Loucy (cell line): ENCODE data around the gene PCGF2.

Source experiments
- H2AFZ ChIP-seq: fragments of 200-600 bp; sonication (generic); 2 replicates; pipeline ENCODE4 v1.6.0; 2016; ENCODE audit warnings: antibody characterized with exemption, mild to moderate bottlenecking, low read length, moderate library complexity
- H3F3A ChIP-seq: fragments of 200-600 bp; 2 replicates; pipeline ENCODE4 v1.6.0; 2016; ENCODE audit warnings: antibody characterized with exemption, low read depth, mild to moderate bottlenecking
- H3K27me3 ChIP-seq: fragments of 200-600 bp; sonication (generic); 2 replicates; pipeline ENCODE4 v1.6.1; 2014; ENCODE audit warnings: low read length, mild to moderate bottlenecking; ENCODE audit not compliant: insufficient read depth, poor library complexity, severe bottlenecking
- H3K36me3 ChIP-seq: fragments of 200-600 bp; sonication (generic); 2 replicates; pipeline ENCODE4 v1.6.1; 2016; ENCODE audit warnings: low read length; ENCODE audit not compliant: insufficient read depth
- H3K4me1 ChIP-seq: fragments of 200-600 bp; sonication (generic); 2 replicates; pipeline ENCODE4 v1.5.1; 2014; ENCODE audit warnings: low read length, mild to moderate bottlenecking; ENCODE audit not compliant: insufficient read depth, poor library complexity, severe bottlenecking
- H3K4me2 ChIP-seq: fragments of 200-600 bp; sonication (generic); 2 replicates; pipeline ENCODE4 v1.6.0; 2014; ENCODE audit warnings: antibody characterized with exemption, low read length, low read depth, mild to moderate bottlenecking; ENCODE audit not compliant: poor library complexity, severe bottlenecking
- H3K4me3 ChIP-seq: fragments of 200-600 bp; sonication (generic); 2 replicates; pipeline ENCODE4 v1.5.1; 2014; ENCODE audit warnings: low read length, mild to moderate bottlenecking, mixed read lengths; ENCODE audit not compliant: poor library complexity, severe bottlenecking
- H3K79me2 ChIP-seq: fragments of 200-600 bp; sonication (generic); 2 replicates; pipeline ENCODE4 v1.6.1; 2014; ENCODE audit warnings: low read length; ENCODE audit not compliant: insufficient read depth
- H3K9ac ChIP-seq: fragments of 200-600 bp; sonication (generic); 2 replicates; pipeline ENCODE4 v1.6.0; 2014; ENCODE audit warnings: mild to moderate bottlenecking, low read depth, low read length, moderate library complexity; ENCODE audit not compliant: poor library complexity, severe bottlenecking
- H3K9me2 ChIP-seq: fragments of 200-600 bp; sonication (generic); replicated peaks from 2 replicates; pipeline ENCODE4 v1.6.1; 2016; ENCODE audit warnings: low read depth, low read length, mixed read lengths
- H3K9me3 ChIP-seq: fragments of 200-600 bp; sonication (generic); 2 replicates; pipeline ENCODE4 v1.6.1; 2014; ENCODE audit warnings: mild to moderate bottlenecking, antibody characterized with exemption, low read length, low read depth; ENCODE audit not compliant: insufficient read depth
- H4K20me1 ChIP-seq: fragments of 200-600 bp; sonication (generic); 2 replicates; pipeline ENCODE4 v1.6.0; 2014; ENCODE audit warnings: antibody characterized with exemption, low read length, mild to moderate bottlenecking; ENCODE audit not compliant: insufficient read depth, poor library complexity, severe bottlenecking
- CTCF ChIP-seq: fragments of 200-600 bp; sonication (generic); conservative IDR thresholded peaks from 2 replicates; pipeline ENCODE4 v1.5.1; 2014; ENCODE audit warnings: mild to moderate bottlenecking, antibody characterized with exemption, low read length
- EZH2phosphoT487 ChIP-seq: fragments of 200-600 bp; IDR thresholded peaks from 2 replicates; pipeline ENCODE4 v1.6.1; 2018; ENCODE audit warnings: antibody characterized with exemption, mild to moderate bottlenecking, moderate library complexity, borderline replicate concordance

Gene PCGF2

DNA sequence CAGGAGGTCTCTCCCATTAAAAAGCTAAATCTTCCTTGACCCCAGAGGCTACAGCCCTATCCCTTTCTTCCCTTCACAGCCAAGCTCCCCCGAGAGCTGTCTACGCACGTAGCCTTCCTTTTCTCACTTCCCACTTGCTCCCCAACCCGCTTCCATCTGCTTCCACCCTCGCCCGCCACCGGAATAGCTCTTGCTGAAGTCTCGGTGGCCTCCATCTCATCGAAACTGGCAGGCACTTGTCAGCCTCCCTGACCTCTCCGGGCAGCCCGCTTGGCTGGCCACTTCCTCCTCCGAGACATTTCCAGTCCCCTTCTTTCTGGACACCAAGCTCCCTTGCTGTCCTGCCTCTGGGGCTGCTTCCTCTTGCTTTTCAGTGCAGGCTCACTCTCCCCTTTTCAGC is 62.6 kb downstream of the PCGF2 start:
- no peaks in the 10 kb centered on the region for H4K20me1 ChIP-seq
- H3K9ac ChIP-seq: no peak overlapping the region
- H3K36me3 ChIP-seq: no peaks in the 10 kb centered on the region
- no peak overlapping the region for H3K4me3 ChIP-seq
- H3K27me3 ChIP-seq: no peaks in the 10 kb centered on the region
- no peaks in the 10 kb centered on the region for H3F3A ChIP-seq
- TF ChIP-seq CTCF: no peak
- no peak for TF ChIP-seq EZH2phosphoT487
- no peaks in the 10 kb centered on the region for H3K79me2 ChIP-seq
- no peak overlapping the region for H3K4me2 ChIP-seq
- H3K9me2 ChIP-seq: no peaks in the 10 kb centered on the region
- H3K4me1 ChIP-seq: no peaks in the 10 kb centered on the region
- no peaks in the 10 kb centered on the region for H3K9me3 ChIP-seq
- no peak overlapping the region for H2AFZ ChIP-seq
